AG04450 (cell line): ENCODE measurements around the gene KCNMB4. TPM values are rescaled to one million over a fixed set of nuclear protein-coding genes. Genes with fewer than 3 reads are reported as not detected.
"Not testable (repeated sequence)": the region's sequence is repeated elsewhere in the genome, so short reads cannot be mapped to it uniquely, and the experiment has no call there.

Experiments used
- CTCF ChIA-PET: fragments of 300-600, 350-600 bp; formaldehyde crosslinking; extraction: SDS; loops from one replicate; lab custom pipeline; 2022; ENCODE audit warnings: antibody characterized with exemption, inconsistent platforms; lab: Charles Lee
- POLR2A ChIA-PET: fragments of 350-600 bp; formaldehyde crosslinking; extraction: SDS; loops from one replicate; lab custom pipeline; 2021; ENCODE audit warnings: antibody characterized with exemption, inconsistent platforms; lab: Yijun Ruan, JAX
- DNase-seq: peaks from one replicate; pipeline ENCODE4 v3.0.0-alpha.2; 2011; ENCODE audit warnings: low read depth, low spot score
- H3K27ac ChIP-seq: one replicate; pipeline ENCODE4 v1.5.1; 2012; ENCODE audit warnings: low read depth, low read length, control low read depth
- H3K27me3 ChIP-seq: one replicate; pipeline ENCODE4 v1.6.0; 2012; ENCODE audit warnings: low read length; ENCODE audit not compliant: control insufficient read depth, insufficient read depth
- H3K4me3 ChIP-seq: 2 replicates; pipeline ENCODE4 v1.5.1; 2011; ENCODE audit warnings: mild to moderate bottlenecking, low read depth, low read length, control low read depth
- H3K9me3 ChIP-seq: 2 replicates; pipeline ENCODE4 v1.5.1; 2012; ENCODE audit warnings: low read length; ENCODE audit not compliant: control insufficient read depth, insufficient read depth
- CTCF ChIP-seq: IDR thresholded peaks from 2 replicates; pipeline ENCODE4 v1.5.1; 2011; ENCODE audit warnings: low read depth, low read length, control low read depth, inconsistent platforms
- polyA plus RNA-seq: library from polyadenylated mRNA; depleted of rRNA; stranded (reverse); fragments of >200 nt; gene quantifications from 2 replicates; pipeline ENCODE4 v1.2.3, GENCODE V29; 2011

KCNMB4 gene
- polyA plus RNA-seq, 1 experiment, result 0.14 TPM

- ChIA-PET CTCF (no interaction called here), POLR2A (no interaction called here)
- no peaks in the 10 kb centered on the region for H3K27me3 ChIP-seq
- H3K9me3 ChIP-seq, result no peaks in the 10 kb centered on the region; the same call in 1 of the 2 replicates
- TF ChIP-seq CTCF, result no peak
- H3K4me3 ChIP-seq, result no peak overlapping the region
- no peak overlapping the region for H3K27ac ChIP-seq
- no peak for DNase-seq
Observed at GRCh38 chr12:70386771-70387170, 20.7 kb downstream of the KCNMB4 start.

- POLR2A ChIA-PET, result no interaction called here
- no peaks in the 10 kb centered on the region for H3K9me3 ChIP-seq
- CTCF ChIA-PET, result no interaction called here
- no peak overlapping the region for H3K4me3 ChIP-seq
- no peak for TF ChIP-seq CTCF
- H3K27me3 ChIP-seq, result no peaks in the 10 kb centered on the region
- no peak overlapping the region for H3K27ac ChIP-seq
- no peak for DNase-seq
Observed at GRCh38 chr12:70389678-70390077, 23.6 kb downstream of the KCNMB4 start.

- DNase-seq, POLR2A ChIA-PET: not testable (repeated sequence)
Observed at GRCh38 chr12:70392631-70393030, 26.5 kb downstream of the KCNMB4 start.

GRCh38 chr12:70393787-70394499, 27.9 kb downstream of the KCNMB4 start:
- POLR2A ChIA-PET, result no interaction called here
- Histone ChIP-seq H3K27me3 (no peaks in the 10 kb centered on the region), H3K9me3 (no peaks in the 10 kb centered on the region), H3K4me3 (no peak overlapping the region), H3K27ac (no peak overlapping the region)
- no peak for DNase-seq
- TF ChIP-seq CTCF, result no peak
- CTCF ChIA-PET, result interaction anchor here (0.6 kb wide), 1 partner anchor 60 kb away, joined by 5 read pairs; no protein-coding TSS in a partner anchor

More at GRCh38 chr12:70392631-70393030, 26.5 kb downstream of the KCNMB4 start:
- H3K9me3 ChIP-seq, H3K4me3 ChIP-seq, H3K27ac ChIP-seq, CTCF ChIA-PET, H3K27me3 ChIP-seq: not testable (repeated sequence)

GRCh38 chr12:70398002-70398401, 31.9 kb downstream of the KCNMB4 start:
- H3K27me3 ChIP-seq, result no peaks in the 10 kb centered on the region
- H3K27ac ChIP-seq, result no peak overlapping the region
- H3K4me3 ChIP-seq, result no peak overlapping the region
- no peak for TF ChIP-seq CTCF
- ChIA-PET CTCF (no interaction called here), POLR2A (no interaction called here)
- H3K9me3 ChIP-seq, result no peaks in the 10 kb centered on the region
- DNase-seq, result no peak
